WERI-Rb-1 (cell line): ENCODE measurements around the gene NUDT2.

Experiments
- DNase-seq: peaks from one replicate; pipeline ENCODE4 v3.0.0-alpha.2; 2020
- H3K27ac ChIP-seq: fragments of 250-450 bp; sonication (Bioruptor Pico); 2 replicates; pipeline ENCODE4 v1.5.1; 2020; ENCODE audit warnings: mild to moderate bottlenecking, moderate library complexity
- H3K27me3 ChIP-seq: fragments of 250-450 bp; sonication (Bioruptor Pico); 2 replicates; pipeline ENCODE4 v1.5.1; 2021; ENCODE audit warnings: mild to moderate bottlenecking, low read depth, moderate library complexity; ENCODE audit not compliant: insufficient read depth, severe bottlenecking
- H3K36me3 ChIP-seq: fragments of 250-450 bp; sonication (Bioruptor Pico); 2 replicates; pipeline ENCODE4 v1.5.1; 2020; ENCODE audit warnings: mild to moderate bottlenecking, moderate library complexity
- H3K4me3 ChIP-seq: 2 replicates; pipeline ENCODE4 v1.5.1; 2011; ENCODE audit warnings: low read depth, mild to moderate bottlenecking, control low read depth, low read length
- H3K9me3 ChIP-seq: fragments of 250-450 bp; sonication (Bioruptor Pico); 2 replicates; pipeline ENCODE4 v1.5.1; 2021; ENCODE audit warnings: mild to moderate bottlenecking, moderate library complexity; ENCODE audit not compliant: severe bottlenecking
- TF ChIP-seq, protein P1 (sequence below): IDR thresholded peaks from 2 replicates; pipeline ENCODE4 v1.5.1; 2011; ENCODE audit warnings: low read depth, mild to moderate bottlenecking, control low read depth, inconsistent platforms, low read length

NUDT2 gene

DNA sequence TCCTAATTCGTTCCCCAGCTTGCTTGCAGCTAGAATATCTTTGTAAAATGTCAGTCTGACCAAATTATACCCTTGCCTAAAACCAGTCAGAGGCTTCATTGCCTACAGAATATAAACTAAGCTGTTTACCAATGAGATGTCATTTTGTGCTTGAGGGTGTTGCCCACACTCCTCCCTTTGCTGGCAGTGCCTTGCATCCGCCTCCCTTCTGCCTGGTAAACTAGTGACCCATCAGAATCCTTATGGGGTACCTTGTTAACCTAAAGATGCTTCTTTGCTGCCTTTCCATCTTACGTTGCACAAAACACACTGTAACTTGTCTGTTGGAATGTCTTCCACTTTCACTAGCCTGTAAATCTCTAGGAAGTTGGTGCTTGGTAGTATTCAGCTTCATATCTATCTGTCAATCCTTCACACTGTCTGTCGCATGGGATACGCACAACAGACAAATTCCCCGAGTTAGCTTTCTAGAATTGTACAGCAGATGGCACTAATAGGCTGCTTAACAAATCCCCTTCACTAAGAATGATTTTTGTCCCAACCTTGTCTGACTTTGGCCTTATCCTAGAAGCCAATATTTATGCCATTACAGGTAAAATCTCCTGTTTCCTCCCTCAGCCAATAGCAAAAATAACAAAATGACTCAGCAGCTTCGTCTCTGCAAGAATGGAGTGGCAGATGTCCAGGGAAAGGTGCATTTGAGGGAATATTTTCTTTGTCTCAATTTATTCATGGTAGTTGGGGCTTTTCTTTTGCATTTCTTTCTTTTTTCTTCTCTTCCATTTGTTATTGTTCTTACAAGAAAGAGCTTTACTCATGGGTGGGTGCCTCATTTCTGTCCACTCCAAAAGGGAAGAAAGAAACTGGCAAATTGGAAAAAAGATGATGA is 3.0 kb downstream of the NUDT2 start:
- TF ChIP-seq, protein P1, sequence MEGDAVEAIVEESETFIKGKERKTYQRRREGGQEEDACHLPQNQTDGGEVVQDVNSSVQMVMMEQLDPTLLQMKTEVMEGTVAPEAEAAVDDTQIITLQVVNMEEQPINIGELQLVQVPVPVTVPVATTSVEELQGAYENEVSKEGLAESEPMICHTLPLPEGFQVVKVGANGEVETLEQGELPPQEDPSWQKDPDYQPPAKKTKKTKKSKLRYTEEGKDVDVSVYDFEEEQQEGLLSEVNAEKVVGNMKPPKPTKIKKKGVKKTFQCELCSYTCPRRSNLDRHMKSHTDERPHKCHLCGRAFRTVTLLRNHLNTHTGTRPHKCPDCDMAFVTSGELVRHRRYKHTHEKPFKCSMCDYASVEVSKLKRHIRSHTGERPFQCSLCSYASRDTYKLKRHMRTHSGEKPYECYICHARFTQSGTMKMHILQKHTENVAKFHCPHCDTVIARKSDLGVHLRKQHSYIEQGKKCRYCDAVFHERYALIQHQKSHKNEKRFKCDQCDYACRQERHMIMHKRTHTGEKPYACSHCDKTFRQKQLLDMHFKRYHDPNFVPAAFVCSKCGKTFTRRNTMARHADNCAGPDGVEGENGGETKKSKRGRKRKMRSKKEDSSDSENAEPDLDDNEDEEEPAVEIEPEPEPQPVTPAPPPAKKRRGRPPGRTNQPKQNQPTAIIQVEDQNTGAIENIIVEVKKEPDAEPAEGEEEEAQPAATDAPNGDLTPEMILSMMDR: peak; percentile 55

DNA sequence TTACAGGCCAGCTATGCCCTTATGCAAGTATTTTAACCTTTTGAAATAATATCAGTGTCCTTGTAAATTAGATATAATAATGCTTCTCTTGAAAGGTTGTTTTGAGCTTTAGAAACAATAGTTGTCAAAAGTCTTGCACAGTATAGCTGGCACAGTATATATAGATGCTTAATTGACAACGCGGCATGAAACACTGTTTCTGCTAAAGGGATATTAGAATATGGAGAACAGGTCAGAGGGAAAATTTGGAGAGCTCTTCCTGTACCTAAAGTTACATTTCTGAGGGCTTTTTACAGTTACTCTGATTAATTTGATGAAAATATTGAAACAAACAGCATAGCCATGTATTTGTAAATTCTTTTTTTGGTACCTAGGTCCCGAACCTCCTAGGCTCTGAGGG is 4.5 kb downstream of the NUDT2 start:
- Histone ChIP-seq H3K9me3 (no peaks in the 10 kb centered on the region), H3K27ac (no peak overlapping the region), H3K27me3 (no peaks in the 10 kb centered on the region), H3K36me3 (peaks cover 6% of the 10 kb centered on the region), H3K4me3 (no peak overlapping the region)
- DNase-seq: no peak
- TF ChIP-seq, protein P1: no peak

More for the DNA sequence above, 3.0 kb downstream of the NUDT2 start:
- Histone ChIP-seq H3K27me3 (no peaks in the 10 kb centered on the region), H3K4me3 (no peak overlapping the region), H3K27ac (no peak overlapping the region), H3K36me3 (no peaks in the 10 kb centered on the region), H3K9me3 (no peaks in the 10 kb centered on the region)
- peak; percentile 17 for DNase-seq

DNA sequence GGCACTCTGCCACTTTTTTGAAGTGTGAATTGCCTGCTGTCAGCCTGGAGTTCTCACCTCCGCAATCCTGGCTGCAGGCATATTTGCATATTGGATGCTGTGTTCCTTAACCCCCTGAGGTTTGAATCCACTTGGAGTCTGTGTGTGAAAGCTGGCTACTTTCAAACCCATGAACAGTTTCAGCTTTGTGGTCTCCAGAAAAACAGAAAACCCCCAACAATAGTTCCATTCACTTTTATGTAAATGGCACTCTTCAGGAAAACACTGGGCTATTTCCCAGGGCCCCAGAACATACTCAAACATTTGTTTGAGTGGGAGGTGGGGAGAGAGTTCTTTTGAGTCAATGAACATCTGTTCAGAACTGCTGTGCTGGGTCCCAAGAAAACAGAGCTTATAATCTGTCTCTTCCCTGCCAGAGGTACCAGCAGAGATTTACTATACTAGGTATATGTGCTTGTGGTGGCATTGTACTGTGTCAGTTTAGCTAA is 5.0 kb downstream of the NUDT2 start:
- Histone ChIP-seq H3K4me3 (no peak overlapping the region), H3K27ac (no peak overlapping the region), H3K9me3 (no peaks in the 10 kb centered on the region), H3K36me3 (peaks cover 11% of the 10 kb centered on the region), H3K27me3 (no peaks in the 10 kb centered on the region)
- TF ChIP-seq, protein P1: no peak
- DNase-seq: no peak

DNA sequence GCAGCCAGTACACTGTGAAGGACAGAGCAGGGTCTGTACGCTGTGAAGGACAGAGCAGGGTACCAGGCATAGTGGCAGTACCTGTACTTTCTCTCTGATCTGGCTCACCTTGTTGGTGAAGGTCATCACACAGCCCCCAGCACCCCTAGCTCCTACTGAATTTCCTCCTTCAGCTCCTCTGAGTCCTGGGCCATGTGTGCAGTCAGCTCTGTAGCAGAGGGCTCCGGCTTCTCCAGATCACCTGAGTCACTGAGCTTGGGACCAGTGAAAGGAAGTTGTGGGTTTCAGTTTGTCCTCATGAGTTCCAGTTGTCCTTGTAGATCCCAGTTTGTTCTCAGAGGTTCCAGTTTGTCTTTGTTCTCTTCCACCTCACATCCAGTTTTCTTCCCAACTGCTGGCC is 5.5 kb downstream of the NUDT2 start:
- H3K27ac ChIP-seq: no peak overlapping the region
- no peaks in the 10 kb centered on the region for H3K27me3 ChIP-seq
- H3K36me3 ChIP-seq: peaks cover 13% of the 10 kb centered on the region
- H3K4me3 ChIP-seq: no peak overlapping the region
- no peak for DNase-seq
- TF ChIP-seq, protein P1: no peak
- no peaks in the 10 kb centered on the region for H3K9me3 ChIP-seq

DNA sequence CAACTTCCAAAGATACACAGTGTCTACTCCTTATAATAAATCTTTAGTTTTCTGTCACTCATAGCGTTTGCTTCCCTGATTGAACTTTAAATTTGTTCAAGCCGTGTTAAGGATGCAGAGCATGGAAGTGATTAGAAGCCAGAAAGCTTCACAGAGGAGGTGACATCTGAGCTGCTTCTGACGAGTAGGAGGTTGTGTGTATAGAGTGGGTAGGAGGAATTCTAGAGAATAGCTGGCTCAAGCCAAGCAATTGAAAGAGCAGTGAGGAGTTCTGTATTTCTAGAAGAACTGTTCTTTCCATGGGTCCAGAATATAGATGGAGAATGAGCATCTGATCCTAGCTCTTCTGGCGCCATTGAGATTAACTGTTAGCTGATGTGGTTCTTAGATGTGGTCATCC is 6.0 kb downstream of the NUDT2 start:
- H3K27ac ChIP-seq: no peak overlapping the region
- TF ChIP-seq, protein P1: no peak
- H3K27me3 ChIP-seq: no peaks in the 10 kb centered on the region
- peaks cover 13% of the 10 kb centered on the region for H3K36me3 ChIP-seq
- DNase-seq: no peak
- no peak overlapping the region for H3K4me3 ChIP-seq
- no peaks in the 10 kb centered on the region for H3K9me3 ChIP-seq
